PFSK-1 (cell line): ENCODE results near the gene CCRL2.

Experiments
- POLR2AphosphoS5 ChIP-seq: IDR thresholded peaks from 2 replicates; pipeline ENCODE4 v1.6.1; 2012; ENCODE audit warnings: low read depth, mild to moderate bottlenecking, control low read depth, low read length, moderate library complexity
- TAF1 ChIP-seq: IDR thresholded peaks from 2 replicates; pipeline ENCODE4 v1.6.1; 2012; ENCODE audit warnings: low read length, control low read depth, borderline replicate concordance; ENCODE audit not compliant: insufficient read depth

- TF ChIP-seq POLR2AphosphoS5 (no peak), TAF1 (no peak)
These were observed 13.3 kb upstream of the CCRL2 start for GRCh38 chr3:46393554-46394434.
